GM12892 (cell line): ENCODE results near the gene DLEU7.

Source experiments
- POLR2A ChIP-seq: IDR thresholded peaks from 2 replicates; pipeline ENCODE4 v1.6.1; 2011; ENCODE audit warnings: low read depth, low read length, control low read depth
- POLR2AphosphoS5 ChIP-seq: IDR thresholded peaks from 2 replicates; pipeline ENCODE4 v1.6.1; 2011; ENCODE audit warnings: low read depth, low read length, control low read depth
- TAF1 ChIP-seq: IDR thresholded peaks from 2 replicates; pipeline ENCODE4 v1.6.1; 2011; ENCODE audit warnings: low read depth, mild to moderate bottlenecking, control low read depth, low read length, borderline replicate concordance

DNA sequence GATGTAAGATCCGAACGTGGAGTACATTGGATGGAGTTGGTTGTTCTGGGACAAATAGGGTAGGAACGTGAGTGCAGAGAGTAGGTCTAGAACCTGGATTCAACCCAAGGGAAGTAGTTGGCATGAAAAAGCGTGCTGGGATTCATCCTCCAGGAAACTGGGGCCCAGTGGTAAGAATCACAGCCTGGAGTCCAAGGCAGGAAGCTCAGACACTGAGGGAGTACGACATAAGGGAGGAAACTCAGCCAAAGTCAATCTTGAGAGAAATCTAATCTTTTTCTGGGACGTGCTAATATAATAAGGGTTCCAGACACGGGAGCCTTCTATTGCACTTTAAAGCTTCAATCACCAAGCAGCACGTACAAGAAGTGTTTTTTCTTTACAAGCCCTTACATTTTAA is 46.4 kb downstream of the DLEU7 start:
- TF ChIP-seq TAF1 (no peak), POLR2A (no peak), POLR2AphosphoS5 (no peak)
